Neural crest cell (in vitro differentiated cells): ENCODE data around the gene DPP8. TPM values are rescaled to one million over a fixed set of nuclear protein-coding genes. Genes with fewer than 3 reads are reported as not detected.
A peak's percentile ranks its signal among the peaks of the same experiment; 100 is the strongest.
"Not testable (repeated sequence)": the region's sequence is repeated elsewhere in the genome, so short reads cannot be mapped to it uniquely, and the experiment has no call there.

Source experiments
- DNase-seq: peaks from one replicate; pipeline ENCODE4 v3.0.0; 2021; ENCODE audit warnings: low read depth, mixed read lengths, low spot score
- H3K27ac Mint-ChIP-seq: one replicate; pipeline ENCODE4 v1.8.0; 2021; ENCODE audit warnings: mild to moderate bottlenecking, mixed read lengths; ENCODE audit not compliant: unreplicated experiment
- H3K27me3 Mint-ChIP-seq: 2 replicates; pipeline ENCODE4 v1.8.0; 2021; ENCODE audit warnings: low read depth, mild to moderate bottlenecking, mixed read lengths
- H3K36me3 Mint-ChIP-seq: 2 replicates; pipeline ENCODE4 v1.8.0; 2021; ENCODE audit warnings: low read depth, mild to moderate bottlenecking, mixed read lengths
- H3K4me1 Mint-ChIP-seq: 2 replicates; pipeline ENCODE4 v1.8.0; 2021; ENCODE audit warnings: mixed read lengths
- H3K4me3 Mint-ChIP-seq: one replicate; pipeline ENCODE4 v1.8.0; 2021; ENCODE audit warnings: mild to moderate bottlenecking, mixed read lengths
- H3K9me3 Mint-ChIP-seq: 2 replicates; pipeline ENCODE4 v1.8.0; 2021; ENCODE audit warnings: mixed read lengths
- CTCF ChIP-seq: fragments of 200-600 bp; sonication (generic); conservative IDR thresholded peaks from 2 replicates; pipeline ENCODE4 v1.5.0; 2021; ENCODE audit warnings: antibody characterized with exemption, mild to moderate bottlenecking
- total RNA-seq: library from RNA; stranded (reverse); gene quantifications from 2 replicates; pipeline ENCODE4 v1.2.1, GENCODE V29; 2021

Gene DPP8
- total RNA-seq, 1 donor from 2014 or later = 26.1 TPM

- H3K27ac Mint-ChIP-seq = no peak overlapping the region
- H3K4me3 Mint-ChIP-seq = no peak overlapping the region
- H3K36me3 Mint-ChIP-seq = peaks cover 8% of the 10 kb centered on the region
- H3K9me3 Mint-ChIP-seq = no peaks in the 10 kb centered on the region
- no peaks in the 10 kb centered on the region for H3K27me3 Mint-ChIP-seq
- no peak for TF ChIP-seq CTCF
- H3K4me1 Mint-ChIP-seq = no peaks in the 10 kb centered on the region
- no peak for DNase-seq
Measured at GRCh38 chr15:65468229-65468909, 49.1 kb downstream of the DPP8 start.

- no peaks in the 10 kb centered on the region for H3K9me3 Mint-ChIP-seq
- no peaks in the 10 kb centered on the region for H3K27me3 Mint-ChIP-seq
- H3K27ac Mint-ChIP-seq = no peak overlapping the region
- no peaks in the 10 kb centered on the region for H3K4me1 Mint-ChIP-seq
- no peak for TF ChIP-seq CTCF
- no peak for DNase-seq
- H3K4me3 Mint-ChIP-seq = no peak overlapping the region
- peaks cover 8% of the 10 kb centered on the region for H3K36me3 Mint-ChIP-seq
Measured at GRCh38 chr15:65466901-65467300, 50.6 kb downstream of the DPP8 start.

GRCh38 chr15:65463096-65463495, 54.4 kb downstream of the DPP8 start:
- H3K36me3 Mint-ChIP-seq, H3K27ac Mint-ChIP-seq, H3K9me3 Mint-ChIP-seq, DNase-seq, H3K4me1 Mint-ChIP-seq, H3K4me3 Mint-ChIP-seq, H3K27me3 Mint-ChIP-seq: not testable (repeated sequence)

GRCh38 chr15:65460741-65461347, 56.6 kb downstream of the DPP8 start:
- no peaks in the 10 kb centered on the region for H3K4me1 Mint-ChIP-seq
- DNase-seq = no peak
- H3K27ac Mint-ChIP-seq = peak overlapping the region; percentile 84
- no peak overlapping the region for H3K4me3 Mint-ChIP-seq
- peaks cover 4% of the 10 kb centered on the region for H3K36me3 Mint-ChIP-seq
- no peaks in the 10 kb centered on the region for H3K9me3 Mint-ChIP-seq
- no peaks in the 10 kb centered on the region for H3K27me3 Mint-ChIP-seq
- no peak for TF ChIP-seq CTCF

- not testable (repeated sequence) for DNase-seq, H3K9me3 Mint-ChIP-seq, H3K4me3 Mint-ChIP-seq, H3K27ac Mint-ChIP-seq, H3K27me3 Mint-ChIP-seq, H3K4me1 Mint-ChIP-seq, H3K36me3 Mint-ChIP-seq
Measured at GRCh38 chr15:65455256-65455655, 62.2 kb downstream of the DPP8 start.

- Mint-ChIP-seq H3K9me3 (no peaks in the 10 kb centered on the region), H3K36me3 (peaks cover 7% of the 10 kb centered on the region)
- no peak for TF ChIP-seq CTCF
Measured at GRCh38 chr15:65451989-65452388, 65.5 kb downstream of the DPP8 start.

More at GRCh38 chr15:65451989-65452388, 65.5 kb downstream of the DPP8 start:
- H3K4me1 Mint-ChIP-seq = no peaks in the 10 kb centered on the region
- H3K27me3 Mint-ChIP-seq = no peaks in the 10 kb centered on the region
- H3K27ac Mint-ChIP-seq = no peak overlapping the region
- no peak for DNase-seq
- H3K4me3 Mint-ChIP-seq = no peak overlapping the region
